ENCODE data around the gene LRRC38.
"Not testable (repeated sequence)": the region's sequence is repeated elsewhere in the genome, so short reads cannot be mapped to it uniquely, and the experiment has no call there.

The LRRC38 gene, protein sequence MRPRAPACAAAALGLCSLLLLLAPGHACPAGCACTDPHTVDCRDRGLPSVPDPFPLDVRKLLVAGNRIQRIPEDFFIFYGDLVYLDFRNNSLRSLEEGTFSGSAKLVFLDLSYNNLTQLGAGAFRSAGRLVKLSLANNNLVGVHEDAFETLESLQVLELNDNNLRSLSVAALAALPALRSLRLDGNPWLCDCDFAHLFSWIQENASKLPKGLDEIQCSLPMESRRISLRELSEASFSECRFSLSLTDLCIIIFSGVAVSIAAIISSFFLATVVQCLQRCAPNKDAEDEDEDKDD

GRCh38 chr1:13513895-13514546, at the start of gene LRRC38:
Gene LRRC38, minus strand, starts transcription at chr1:13514003. Its CDS starts 410 bp downstream, at chr1:13513593.
- no peak within 1 kb of the TSS for H3K27ac ChIP-seq
- H3K27me3 ChIP-seq = peaks cover 95% of the 10 kb centered on the region
- H3K36me3 ChIP-seq = no peaks in the 10 kb centered on the region
- H3K4me3 ChIP-seq (ENCODE audit: low read depth in 1 of 2, low read length in 1 of 2) = no peak within 1 kb of the TSS
- TF ChIP-seq, protein P1, sequence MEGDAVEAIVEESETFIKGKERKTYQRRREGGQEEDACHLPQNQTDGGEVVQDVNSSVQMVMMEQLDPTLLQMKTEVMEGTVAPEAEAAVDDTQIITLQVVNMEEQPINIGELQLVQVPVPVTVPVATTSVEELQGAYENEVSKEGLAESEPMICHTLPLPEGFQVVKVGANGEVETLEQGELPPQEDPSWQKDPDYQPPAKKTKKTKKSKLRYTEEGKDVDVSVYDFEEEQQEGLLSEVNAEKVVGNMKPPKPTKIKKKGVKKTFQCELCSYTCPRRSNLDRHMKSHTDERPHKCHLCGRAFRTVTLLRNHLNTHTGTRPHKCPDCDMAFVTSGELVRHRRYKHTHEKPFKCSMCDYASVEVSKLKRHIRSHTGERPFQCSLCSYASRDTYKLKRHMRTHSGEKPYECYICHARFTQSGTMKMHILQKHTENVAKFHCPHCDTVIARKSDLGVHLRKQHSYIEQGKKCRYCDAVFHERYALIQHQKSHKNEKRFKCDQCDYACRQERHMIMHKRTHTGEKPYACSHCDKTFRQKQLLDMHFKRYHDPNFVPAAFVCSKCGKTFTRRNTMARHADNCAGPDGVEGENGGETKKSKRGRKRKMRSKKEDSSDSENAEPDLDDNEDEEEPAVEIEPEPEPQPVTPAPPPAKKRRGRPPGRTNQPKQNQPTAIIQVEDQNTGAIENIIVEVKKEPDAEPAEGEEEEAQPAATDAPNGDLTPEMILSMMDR (IDR thresholded peaks at IDR 0.05) = no peak
- no peaks in the 10 kb centered on the region for H3K9me3 ChIP-seq
- H3K4me1 ChIP-seq (ENCODE audit: control insufficient read depth in 1 of 2, insufficient read depth in 1 of 2, low read depth in 1 of 2, low read length in 1 of 2) = no peaks in the 10 kb centered on the region

DNA sequence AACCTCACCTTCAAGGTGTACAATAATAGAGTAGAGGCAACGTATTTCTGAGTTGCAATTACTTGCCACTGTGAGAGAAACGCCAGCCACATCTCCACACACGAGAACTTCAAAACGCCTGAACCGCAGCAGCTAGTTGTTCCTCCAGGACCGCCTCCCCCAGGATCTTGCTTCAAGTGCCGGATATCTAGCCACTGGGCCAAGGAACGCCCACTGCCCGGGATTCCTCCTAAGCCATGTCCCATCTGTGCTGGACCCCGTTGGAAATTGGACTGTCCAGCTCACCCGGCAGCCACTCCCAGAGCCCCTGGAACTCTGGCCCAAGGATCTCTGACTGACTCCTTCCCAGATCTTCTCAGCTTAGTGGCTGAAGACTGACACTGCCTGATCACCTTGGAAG, 49.2 kb upstream of the LRRC38 start:
- H3K4me1 ChIP-seq (ENCODE audit: control insufficient read depth in 1 of 2, insufficient read depth in 1 of 2, low read depth in 1 of 2, low read length in 1 of 2); H3K27me3 ChIP-seq; H3K36me3 ChIP-seq; H3K4me3 ChIP-seq (ENCODE audit: low read depth in 1 of 2, low read length in 1 of 2); H3K27ac ChIP-seq; H3K9me3 ChIP-seq: not testable (repeated sequence)

DNA sequence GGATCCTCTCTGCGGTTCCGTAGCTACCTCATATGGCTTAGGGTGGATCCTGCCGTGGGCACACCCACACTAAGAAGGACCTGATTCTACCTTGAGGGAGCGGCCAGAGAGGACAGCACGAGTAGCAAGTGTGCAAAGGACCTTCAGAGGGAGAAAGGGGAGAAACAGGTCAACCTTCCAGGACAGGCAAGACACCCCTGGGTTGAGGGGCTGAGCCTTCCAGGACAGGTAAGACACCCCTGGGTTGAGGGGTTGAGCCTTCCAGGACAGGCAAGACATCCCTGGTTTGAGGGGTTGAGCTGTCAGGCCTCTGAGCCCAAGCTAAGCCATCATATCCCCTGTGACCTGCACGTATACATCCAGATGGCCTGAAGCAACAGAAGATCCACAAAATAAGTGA, 46.7 kb upstream of the LRRC38 start:
- H3K27me3 ChIP-seq = no peaks in the 10 kb centered on the region
- H3K4me1 ChIP-seq (ENCODE audit: control insufficient read depth in 1 of 2, insufficient read depth in 1 of 2, low read depth in 1 of 2, low read length in 1 of 2) = no peaks in the 10 kb centered on the region
- no peaks in the 10 kb centered on the region for H3K36me3 ChIP-seq
- no peak overlapping the region for H3K27ac ChIP-seq
- TF ChIP-seq, protein P1 (IDR thresholded peaks at IDR 0.05) = no peak
- H3K4me3 ChIP-seq (ENCODE audit: low read depth in 1 of 2, low read length in 1 of 2) = no peak overlapping the region
- no peaks in the 10 kb centered on the region for H3K9me3 ChIP-seq

DNA sequence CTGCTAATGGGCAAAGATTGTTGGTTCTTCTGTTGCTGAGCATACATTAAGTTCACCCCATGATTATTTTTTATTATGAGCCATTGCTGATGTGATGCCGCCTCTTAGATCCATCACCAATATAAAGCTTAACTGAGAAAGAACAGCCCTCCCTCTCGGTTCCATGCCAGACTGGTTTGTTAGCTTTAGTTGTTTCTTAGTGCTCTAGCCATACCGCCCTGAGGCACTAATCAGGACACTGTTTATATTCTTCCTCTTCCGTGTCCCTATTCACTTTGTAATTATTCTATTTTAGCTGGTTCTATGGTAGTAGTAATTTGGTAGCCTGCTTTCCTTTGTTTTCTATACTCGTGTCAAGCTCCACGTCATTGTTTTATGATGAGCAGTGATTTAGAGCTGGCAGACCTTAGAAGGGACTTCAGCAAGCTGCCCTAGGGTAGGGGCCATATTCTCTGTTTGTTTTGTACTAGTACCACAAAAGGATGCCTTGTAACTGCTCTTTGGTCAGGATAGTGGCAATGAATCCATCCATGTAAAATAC, 42.5 kb upstream of the LRRC38 start:
- Histone ChIP-seq H3K4me3 (ENCODE audit: low read depth in 1 of 2, low read length in 1 of 2) (no peak overlapping the region), H3K4me1 (ENCODE audit: control insufficient read depth in 1 of 2, insufficient read depth in 1 of 2, low read depth in 1 of 2, low read length in 1 of 2) (no peaks in the 10 kb centered on the region), H3K27me3 (no peaks in the 10 kb centered on the region), H3K27ac (no peak overlapping the region), H3K9me3 (no peaks in the 10 kb centered on the region), H3K36me3 (no peaks in the 10 kb centered on the region)
- TF ChIP-seq, protein P1 (IDR thresholded peaks at IDR 0.05) = no peak

- Histone ChIP-seq H3K4me3 (ENCODE audit: low read depth in 1 of 2, low read length in 1 of 2) (no peak overlapping the region), H3K36me3 (no peaks in the 10 kb centered on the region), H3K27me3 (no peaks in the 10 kb centered on the region), H3K4me1 (ENCODE audit: control insufficient read depth in 1 of 2, insufficient read depth in 1 of 2, low read depth in 1 of 2, low read length in 1 of 2) (no peaks in the 10 kb centered on the region), H3K27ac (no peak overlapping the region), H3K9me3 (no peaks in the 10 kb centered on the region)
- TF ChIP-seq, protein P1 (IDR thresholded peaks at IDR 0.05) = no peak
Measured at GRCh38 chr1:13554798-13555197, 41.0 kb upstream of the LRRC38 start.

- no peak overlapping the region for H3K27ac ChIP-seq
Measured at GRCh38 chr1:13550663-13551062, 36.9 kb upstream of the LRRC38 start.

More at GRCh38 chr1:13550663-13551062, 36.9 kb upstream of the LRRC38 start:
- no peaks in the 10 kb centered on the region for H3K27me3 ChIP-seq
- TF ChIP-seq, protein P1 (IDR thresholded peaks at IDR 0.05) = no peak
- H3K36me3 ChIP-seq = no peaks in the 10 kb centered on the region
- H3K4me1 ChIP-seq (ENCODE audit: control insufficient read depth in 1 of 2, insufficient read depth in 1 of 2, low read depth in 1 of 2, low read length in 1 of 2) = no peaks in the 10 kb centered on the region
- no peaks in the 10 kb centered on the region for H3K9me3 ChIP-seq
- no peak overlapping the region for H3K4me3 ChIP-seq (ENCODE audit: low read depth in 1 of 2, low read length in 1 of 2)

Data from neutrophil (primary cell).